HG02938 (cell line): Measurements from ENCODE around the gene SEMA5A.
"Not testable (repeated sequence)": the region's sequence is repeated elsewhere in the genome, so short reads cannot be mapped to it uniquely, and the experiment has no call there.

ENCODE experiments used
- ATAC-seq: cut with Tn5 transposase; IDR thresholded peaks from one replicate; pipeline ENCODE4 v1.9.1; 2021; ENCODE audit warnings: mild to moderate bottlenecking, moderate library complexity; ENCODE audit not compliant: unreplicated experiment

SEMA5A gene

DNA sequence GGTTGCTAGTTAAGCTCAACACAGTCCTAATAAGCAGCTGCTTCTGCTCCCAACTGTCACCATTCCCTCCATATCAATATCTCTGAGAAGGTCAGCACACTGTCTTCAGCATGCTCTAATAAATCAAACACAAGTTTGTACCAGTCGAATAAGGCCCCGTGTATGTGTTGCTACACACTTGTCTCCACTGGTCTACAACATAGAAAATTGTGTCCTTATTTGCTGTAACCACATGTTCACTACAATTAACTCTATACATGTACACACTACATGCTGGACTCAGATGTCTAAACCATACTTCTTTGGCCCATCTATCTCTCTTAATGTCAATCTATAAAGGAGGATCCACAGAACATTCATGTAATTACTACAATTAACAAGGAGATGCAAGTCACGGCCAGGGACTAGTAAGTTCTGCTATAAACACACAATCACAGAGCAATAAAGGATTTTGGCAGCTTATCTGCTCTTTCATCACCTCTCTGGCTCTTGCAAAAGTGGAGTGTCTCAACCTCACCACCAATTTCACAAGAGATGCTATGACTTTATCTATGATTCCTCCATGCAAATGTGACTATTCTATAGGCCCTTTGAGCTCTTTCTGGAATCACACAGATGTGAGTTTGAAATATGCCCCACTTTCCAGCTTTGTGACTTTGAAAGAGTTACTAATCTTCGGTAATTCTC lies 143.9 kb downstream of the SEMA5A start:
- no peak for ATAC-seq

DNA sequence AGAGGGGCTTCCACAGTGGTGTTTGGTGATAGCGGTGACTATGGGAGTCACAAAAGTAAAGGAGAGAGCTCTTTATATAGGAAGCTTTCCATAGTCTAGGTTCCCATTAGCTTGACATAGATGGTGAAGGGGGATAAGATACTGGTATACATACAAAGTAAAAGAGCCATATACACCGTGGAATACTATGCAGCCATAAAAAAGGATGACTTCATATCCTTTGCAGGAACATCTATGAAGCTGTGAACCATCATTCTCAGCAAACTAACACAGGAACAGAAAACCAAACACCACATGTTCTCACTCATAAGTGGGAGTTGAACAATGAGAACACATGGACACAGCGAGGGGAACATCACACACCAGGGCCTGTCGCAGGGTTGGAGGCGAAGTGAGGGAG lies 146.1 kb downstream of the SEMA5A start:
- not testable (repeated sequence) for ATAC-seq

DNA sequence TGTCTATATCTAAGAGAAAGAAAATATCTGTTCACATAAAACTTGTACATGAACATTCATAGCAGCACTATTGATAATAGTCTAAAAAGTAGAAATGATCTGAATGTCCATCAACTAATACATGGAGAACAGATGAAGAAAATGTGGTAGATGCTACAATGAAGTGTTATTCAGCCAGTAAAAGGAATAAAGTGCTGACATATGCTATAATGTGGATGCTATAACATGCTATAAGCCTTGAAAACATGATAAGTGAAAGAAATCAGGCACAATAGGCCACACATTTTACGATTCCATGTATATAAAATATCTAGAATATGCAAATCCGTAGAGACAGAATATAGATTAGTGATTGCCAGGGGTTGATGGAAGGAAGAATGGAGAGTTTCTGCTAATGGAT lies 146.8 kb downstream of the SEMA5A start:
- ATAC-seq, result no peak

DNA sequence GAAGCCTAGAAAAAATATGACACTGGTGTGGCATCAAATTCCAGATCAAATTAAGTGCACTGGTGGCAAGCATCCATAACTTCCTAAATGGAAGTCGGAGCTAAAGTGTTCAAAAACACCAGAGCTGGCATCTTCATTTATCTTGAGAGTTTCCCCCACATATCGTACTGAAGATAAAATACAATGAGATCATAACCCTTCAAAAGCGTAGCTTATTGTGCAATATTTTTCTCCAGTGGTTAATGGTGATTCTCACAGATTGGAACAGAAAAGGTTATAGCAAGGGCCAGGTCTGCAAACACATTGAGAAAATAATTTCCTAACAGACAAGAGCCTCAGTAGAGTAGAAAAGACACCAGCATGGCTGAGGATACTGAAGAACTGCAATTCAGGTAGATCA lies 147.6 kb downstream of the SEMA5A start:
- ATAC-seq, result no peak

DNA sequence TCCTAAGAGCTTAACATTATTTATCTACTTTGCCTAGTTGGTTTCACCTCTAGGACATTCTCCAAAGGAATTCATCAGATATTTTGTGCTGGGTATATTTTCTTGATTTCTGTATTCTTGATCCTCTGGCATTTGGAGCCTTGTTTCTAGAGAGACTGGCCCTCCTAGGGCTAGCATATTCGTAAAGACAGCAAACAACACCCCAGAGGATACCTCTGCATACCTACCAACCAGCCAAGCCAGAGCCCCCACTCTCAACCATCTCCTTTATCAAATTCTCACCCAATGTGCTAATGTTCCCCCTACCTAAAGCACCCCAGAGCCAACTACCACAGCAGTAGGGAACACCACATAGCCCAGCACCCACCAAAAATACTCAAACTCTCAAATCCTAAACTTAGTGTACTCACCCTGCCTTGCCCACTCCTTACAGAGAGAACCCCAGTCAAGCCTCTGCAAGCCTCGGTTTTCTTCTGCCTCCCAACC lies 149.5 kb downstream of the SEMA5A start:
- ATAC-seq, result no peak

DNA sequence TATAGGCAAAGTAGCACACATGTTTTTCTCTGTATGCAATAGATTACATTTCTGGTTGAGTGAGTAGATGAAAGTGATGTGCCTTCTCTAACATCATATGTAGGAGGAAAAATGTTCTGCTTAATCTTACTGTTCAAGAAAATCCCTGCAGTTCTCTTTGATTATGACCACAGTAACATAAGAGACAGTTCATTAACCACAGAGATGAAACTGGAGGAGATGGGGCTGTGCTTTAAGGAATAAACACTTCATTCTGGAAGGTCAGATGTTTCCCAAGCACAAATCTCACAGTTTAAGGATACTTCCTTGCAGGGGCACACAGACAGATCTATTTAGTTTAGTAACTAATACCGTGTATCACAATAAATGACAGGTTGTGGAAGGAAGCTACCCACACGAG lies 150.2 kb downstream of the SEMA5A start:
- no peak for ATAC-seq

DNA sequence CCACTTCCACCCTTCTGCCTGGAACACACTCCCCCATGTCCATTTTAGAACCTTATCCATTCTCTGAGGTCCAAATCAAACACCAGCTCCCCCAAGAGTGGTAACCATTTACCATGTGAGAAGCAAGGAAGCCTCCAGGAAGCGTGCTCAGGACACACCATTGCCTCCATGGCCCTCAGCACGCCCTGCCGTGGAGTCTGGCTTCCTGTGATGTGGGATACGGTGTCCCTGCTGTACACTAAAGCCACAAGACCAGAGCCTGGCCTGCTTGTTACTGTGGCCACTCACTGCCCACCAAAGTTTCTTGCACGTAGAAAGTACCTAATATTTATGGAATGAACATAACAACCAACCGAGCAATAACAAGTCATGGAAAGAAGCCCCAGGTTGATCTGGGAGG lies 151.7 kb downstream of the SEMA5A start:
- ATAC-seq, result no peak

DNA sequence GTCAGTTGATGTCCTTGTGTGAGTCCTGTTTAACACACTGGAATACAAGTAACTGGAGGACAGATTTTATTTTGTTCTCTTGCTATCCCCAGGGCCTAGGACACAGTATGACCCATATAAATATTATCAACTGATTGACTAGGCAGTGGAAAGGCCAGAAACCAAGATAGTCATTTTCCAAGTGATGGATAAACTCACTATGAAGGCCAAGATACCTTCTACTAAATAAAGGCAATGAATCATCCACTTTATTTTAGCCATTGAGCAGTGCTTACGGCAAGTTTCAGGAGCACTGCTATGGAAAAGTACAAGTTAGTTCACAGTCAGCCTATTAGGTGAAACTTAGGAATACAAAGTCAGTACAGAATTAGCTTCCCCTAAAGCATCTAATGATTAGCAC lies 153.2 kb downstream of the SEMA5A start:
- no peak for ATAC-seq

DNA sequence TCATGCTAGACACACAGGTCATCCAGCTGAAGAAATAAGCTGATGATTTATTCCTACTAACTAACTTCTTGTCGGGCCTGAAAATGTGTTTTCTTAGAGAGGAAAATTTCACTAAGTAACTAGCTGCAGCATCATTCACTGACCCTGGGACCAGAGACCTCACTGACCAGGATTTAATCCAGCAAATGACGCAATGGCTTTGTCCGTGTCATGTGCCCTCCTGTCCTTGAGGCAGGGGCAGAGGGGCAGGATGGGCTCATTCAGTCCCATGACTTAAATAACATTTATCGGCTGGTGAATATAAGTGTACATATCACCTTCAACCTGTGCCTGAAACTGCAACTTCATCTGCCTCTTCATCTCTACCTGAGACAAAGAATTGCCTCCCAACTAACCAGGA lies 154.8 kb downstream of the SEMA5A start:
- ATAC-seq, result no peak

DNA sequence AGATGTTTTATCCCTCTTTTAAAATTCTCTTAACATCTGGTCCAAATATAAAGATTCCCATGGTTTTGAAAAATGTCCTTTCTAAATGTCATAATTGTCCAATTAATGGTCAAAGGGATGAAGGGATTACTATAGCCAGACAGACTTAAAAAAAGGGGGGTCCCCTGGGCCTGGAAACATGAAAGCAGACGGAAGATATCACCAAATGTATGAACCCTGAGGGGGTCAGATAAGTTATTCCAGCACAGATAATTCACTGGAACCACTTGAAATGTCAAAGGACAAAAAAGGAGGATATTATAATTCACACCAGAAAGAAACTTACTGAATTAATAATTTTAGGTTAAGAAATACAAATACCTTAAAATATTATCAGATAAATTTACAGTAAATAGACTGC lies 155.8 kb downstream of the SEMA5A start:
- no peak for ATAC-seq

DNA sequence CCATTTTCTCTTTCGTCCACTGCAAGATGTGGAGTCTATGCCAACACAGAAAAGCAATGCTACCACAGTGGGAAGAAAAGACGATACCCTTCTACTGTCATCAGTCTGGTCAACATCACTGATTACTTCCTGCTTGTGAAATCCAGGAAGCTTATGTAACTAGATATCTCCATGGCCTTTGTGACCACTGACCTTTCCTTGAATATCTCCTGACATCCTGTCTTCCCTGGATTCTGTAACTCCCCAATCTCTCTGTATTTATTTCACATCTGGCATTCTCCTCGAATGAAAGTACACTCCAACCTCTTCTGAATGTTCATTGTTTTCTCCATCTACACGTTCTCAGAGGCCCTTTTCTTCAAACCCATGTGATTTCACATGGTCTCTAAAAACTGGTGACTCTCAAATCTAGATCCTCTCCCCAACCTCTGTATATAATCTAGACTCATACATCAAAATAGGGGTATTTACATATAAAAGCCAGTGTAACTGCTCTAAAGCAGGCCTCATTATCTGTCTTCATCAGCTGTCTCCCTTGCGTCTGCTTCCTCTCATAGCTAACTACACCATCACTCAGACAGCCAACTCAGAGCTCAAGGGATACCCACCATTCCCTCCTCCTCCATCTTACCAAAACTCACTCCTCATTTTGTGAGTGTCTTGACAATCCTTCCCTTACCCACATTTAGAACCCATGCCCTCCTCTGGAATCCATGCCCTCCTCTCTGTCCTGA lies 156.8 kb downstream of the SEMA5A start:
- ATAC-seq, result no peak

DNA sequence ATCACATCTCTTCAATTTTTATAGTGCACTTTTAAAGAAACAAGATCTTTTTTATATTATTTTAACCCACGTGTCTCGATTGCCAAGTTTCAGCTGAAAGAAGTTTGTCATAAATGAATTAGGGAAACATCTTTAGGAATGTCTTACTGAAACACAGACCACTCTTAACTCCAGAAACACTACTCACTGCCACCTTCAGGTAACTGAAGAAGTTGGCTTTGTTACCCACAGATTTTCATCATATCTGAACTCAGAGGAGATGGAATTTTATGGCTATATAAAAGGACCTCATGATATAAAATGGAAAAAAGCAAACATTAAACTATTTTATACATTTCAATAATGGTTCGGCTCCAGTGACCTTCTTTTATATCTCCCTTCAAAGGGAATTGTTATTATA lies 158.0 kb downstream of the SEMA5A start:
- no peak for ATAC-seq

DNA sequence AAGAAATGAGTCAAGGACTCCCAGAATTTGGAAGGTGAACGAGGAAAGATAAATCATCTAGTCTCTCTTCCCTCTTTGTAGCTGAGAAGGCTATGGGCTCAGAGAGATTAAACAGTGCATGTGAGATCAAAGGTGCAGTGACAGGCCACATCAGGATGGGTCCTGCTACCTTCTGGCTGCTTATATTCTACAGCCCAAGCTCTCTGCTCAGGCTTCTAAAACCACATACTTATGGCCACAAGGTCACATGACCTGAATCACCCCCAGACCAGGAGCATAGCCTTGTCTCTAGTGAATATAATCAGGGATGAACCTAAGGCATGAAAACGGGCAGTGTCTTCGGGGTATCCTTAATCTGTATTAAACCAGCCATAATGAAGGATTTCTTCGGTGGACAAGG lies 158.9 kb downstream of the SEMA5A start:
- ATAC-seq, result no peak

DNA sequence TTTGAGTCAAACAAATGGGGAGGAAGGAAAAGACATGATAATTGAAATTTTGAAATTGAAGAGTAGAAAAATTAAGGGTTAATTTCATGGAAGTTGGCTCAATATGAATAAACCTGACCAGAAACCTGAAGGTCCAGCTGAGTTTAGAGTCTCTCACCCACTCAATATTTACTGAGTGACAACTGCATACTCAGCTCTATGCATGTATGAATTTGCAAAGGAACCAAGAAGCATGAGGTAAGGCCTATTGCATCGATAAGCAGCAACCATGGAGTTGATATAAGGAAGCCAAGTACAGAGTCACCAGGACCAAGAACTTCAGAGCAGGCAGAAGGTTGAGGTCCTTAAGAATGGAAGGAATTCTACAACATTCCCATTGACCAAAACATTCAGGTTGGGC lies 163.4 kb downstream of the SEMA5A start:
- no peak for ATAC-seq

DNA sequence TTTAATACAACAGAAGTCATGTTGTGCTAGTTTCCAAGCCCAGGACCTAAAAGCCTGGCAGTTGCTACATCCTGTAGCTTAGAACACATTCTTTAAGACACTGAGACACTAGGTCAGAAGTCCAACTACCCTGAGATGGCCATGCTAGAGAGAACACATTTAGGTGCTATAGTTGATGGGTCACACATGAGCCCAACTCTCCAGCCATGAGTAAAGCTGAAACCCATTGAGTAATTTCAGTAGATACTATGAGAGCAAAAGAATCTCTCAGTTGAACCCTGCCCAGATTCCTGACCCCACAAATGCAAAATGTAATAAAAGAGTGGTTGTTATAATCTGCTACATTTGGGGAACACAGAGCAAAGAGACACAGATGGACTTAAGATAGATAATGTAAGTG lies 164.4 kb downstream of the SEMA5A start:
- ATAC-seq, result peak; percentile 88

DNA sequence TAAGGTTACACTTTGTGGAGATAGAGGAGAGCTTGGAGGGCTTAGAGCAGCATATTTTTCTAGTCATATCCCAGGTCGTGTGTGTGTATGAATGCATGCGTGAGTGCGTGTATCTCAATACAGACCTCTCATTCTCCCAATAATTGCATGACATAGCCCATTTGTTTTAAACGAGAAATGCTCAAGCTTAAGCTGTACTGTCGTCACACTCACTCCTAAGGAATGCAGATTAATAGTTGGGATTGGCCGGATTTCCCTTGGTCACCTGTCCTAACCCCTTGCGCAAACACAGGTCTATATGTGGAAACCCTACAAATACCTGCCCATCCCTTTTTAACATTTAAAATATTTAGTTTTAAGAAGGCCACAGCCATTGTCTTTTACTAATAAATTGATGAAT lies 165.8 kb downstream of the SEMA5A start:
- ATAC-seq, result no peak

DNA sequence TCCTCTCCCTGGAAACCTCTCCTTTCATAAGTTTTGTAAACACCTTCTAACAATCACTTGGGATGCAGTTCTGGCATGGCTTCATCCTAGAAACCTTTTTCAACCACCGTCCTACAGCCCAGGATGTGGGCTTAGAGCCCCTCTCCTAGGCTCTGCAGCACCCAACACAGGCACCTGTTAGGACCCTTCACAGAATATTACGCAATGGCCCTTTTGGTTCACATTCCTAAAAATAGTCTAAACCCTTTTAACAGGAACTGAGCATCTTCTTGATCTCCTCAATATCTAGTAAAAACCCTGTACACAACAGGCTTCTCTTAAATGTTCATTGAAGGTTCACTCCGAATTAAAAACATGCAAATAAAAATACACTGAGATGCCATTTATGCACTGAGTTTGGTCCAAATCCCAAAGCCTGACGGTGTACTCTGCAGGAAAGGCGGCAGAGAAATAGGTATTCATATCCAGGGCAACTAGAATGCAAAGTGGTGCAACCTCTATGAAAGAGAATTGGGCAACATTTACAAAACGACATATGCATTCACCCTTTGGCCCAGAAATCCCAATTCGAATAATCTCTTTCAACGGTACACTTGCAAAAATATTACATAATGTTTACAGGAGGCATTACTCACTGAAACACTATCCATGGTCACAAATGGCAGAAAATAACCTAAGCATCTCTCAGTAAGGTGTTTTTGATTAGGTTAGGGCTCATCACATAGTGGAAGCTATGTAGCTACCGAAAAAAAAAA lies 169.3 kb downstream of the SEMA5A start:
- no peak for ATAC-seq

DNA sequence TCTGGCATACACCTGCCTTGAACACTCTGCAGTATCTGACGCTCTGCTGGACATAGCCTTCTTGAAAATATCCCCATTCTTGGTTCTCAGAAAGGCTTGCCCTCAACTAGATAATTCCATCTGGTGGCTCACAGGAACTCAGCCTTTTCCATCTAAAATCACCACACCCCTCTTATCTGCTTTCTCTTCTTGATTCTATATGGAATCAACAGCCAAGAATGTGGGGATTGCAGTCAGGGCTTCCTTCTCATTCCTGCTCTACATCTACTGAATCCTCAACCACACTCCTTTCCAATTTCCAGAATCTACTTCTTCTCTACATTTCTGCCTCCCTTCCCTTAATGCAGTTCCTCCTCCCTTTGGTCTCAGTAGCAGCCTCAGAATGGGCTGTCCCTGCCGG lies 170.1 kb downstream of the SEMA5A start:
- no peak for ATAC-seq

DNA sequence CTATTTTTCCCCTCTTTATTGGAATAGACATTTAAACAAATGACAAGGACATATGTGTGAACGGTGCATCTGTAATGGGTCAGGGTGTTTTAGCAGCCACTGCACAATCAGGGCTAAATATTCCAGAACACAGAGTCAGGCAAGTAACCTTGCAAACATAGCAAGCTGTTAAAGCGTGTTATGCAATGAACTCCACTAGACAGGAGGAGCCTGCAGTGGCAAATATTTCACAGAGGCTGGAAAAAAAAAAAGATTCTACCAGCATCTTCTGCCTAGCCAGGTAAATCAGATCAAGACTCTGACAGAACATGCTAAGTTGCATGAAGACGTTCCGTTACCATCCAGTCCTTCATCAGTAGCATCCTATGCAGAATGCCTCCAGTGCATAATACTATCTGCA lies 171.8 kb downstream of the SEMA5A start:
- no peak for ATAC-seq

DNA sequence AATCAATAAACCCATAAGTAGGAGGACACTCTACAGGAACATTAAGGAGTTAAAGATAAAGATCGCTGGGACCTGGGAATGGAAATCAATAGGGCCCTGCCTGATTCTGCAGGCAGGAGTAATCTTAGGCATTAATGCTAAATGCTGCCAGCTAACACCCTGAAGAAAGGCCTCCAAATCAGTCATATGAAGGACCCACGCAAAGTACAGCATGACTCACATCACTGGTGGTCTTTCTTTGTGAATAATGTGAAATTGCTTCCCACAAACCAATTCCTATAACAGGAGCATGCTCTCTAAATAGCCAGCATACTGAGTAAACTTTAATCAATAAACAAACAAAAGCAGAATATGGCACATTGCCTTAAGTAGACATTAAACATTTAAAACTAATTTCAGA lies 172.3 kb downstream of the SEMA5A start:
- no peak for ATAC-seq

DNA sequence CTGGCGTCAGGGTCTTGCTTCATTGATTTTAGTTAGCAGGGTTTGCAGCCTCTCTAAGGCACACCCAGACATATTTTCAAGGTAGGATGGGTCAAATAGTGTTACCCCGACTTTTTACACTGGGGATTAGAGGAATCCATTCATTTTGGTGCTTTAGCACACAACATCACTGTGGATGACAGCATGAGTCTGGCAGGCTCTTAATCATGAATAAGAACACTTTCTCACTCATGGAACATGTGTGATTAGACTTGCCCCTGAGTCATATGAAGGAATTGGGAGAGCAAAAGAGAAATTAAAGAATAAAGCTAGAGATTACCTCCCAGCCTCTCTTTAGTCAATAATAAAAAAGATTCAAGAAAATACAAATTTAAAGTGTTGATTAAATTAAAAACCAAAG lies 175.6 kb downstream of the SEMA5A start:
- ATAC-seq, result no peak

DNA sequence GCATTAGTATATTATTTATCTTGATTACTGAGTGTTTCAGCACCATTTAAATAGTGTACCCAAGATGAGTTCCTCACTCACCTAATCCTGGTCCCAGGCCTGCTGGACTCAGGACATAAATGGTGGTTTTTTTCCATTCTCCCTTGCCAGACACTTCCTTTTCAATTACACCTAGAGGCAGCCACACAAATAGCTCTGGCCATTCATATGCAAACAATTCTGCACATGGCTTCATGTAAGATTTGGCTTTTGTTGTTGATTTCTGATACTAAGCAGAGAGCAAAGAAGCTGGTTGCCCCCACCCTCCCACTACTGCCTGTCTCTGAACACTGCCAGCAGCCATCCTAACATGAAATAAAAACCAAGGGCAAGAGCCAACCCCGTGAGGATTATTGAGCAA lies 180.4 kb downstream of the SEMA5A start:
- ATAC-seq, result no peak
